ENCODE results near the gene PTRH1.

GRCh38 chr9:127698386-127698785, 17.1 kb downstream of the PTRH1 start:
- TF ChIP-seq CTCF (IDR thresholded peaks at IDR 0.05; ENCODE audit: low read depth, low read length, poor library complexity, severe bottlenecking) (no peak), EZH2phosphoT487 (IDR thresholded peaks at IDR 0.05; ENCODE audit: borderline replicate concordance, low read length) (no peak)

Measured in DOHH2 (cell line).